ENCODE data around the gene P4HB.

Gene P4HB

GRCh38 chr17:81898029-81898866, 37.9 kb upstream of the P4HB start:
- H3K4me3 ChIP-seq (ENCODE audit: low read depth, low read length): no peak overlapping the region
- H3K27ac ChIP-seq (ENCODE audit: extremely low read depth, low read depth, low read length): peak overlapping the region; percentile 28; the same call in 1 of the 2 replicates
- 0 out of 2 replicates have a peak, but pooled peaks cover 4% of the 10 kb centered on the region for H3K4me1 ChIP-seq (ENCODE audit: control insufficient read depth, insufficient read depth, low read length)
- CTCF ChIA-PET: interaction anchor here (0.6 to 0.9 kb wide), 5 partner anchors 8 to 229 kb away, joined by 3 to 4 read pairs (median 3); no protein-coding TSS in a partner anchor
- POLR2A ChIA-PET: interaction anchor here (0.9 kb wide), 1 partner anchor 129 kb away, joined by 3 read pairs; no protein-coding TSS in a partner anchor
- no peaks in the 10 kb centered on the region for H3K9me3 ChIP-seq (ENCODE audit: control insufficient read depth, insufficient read depth, low read depth, low read length)
- peaks cover 48 to 71% of the 10 kb centered on the region in 2 experiments for H3K36me3 ChIP-seq (ENCODE audit: control insufficient read depth in 2 of 2, insufficient read depth in 1 of 2, low read length in 2 of 2)
- 0 out of 2 replicates have a peak, but pooled peaks have one; percentile 19 for TF ChIP-seq ZFP69B (tag by site-specific recombination; IDR thresholded peaks at IDR 0.05)
- peak; percentile 61; the same call in 1 of the 2 replicates for TF ChIP-seq INSM2 (tag by site-specific recombination; IDR thresholded peaks at IDR 0.05)
- TF ChIP-seq SCRT2 (tag by site-specific recombination; IDR thresholded peaks at IDR 0.05): peak; percentile 24; the same call in 1 of the 2 replicates
- TF ChIP-seq ZNF660 (tag by site-specific recombination; IDR thresholded peaks at IDR 0.05): 0 out of 2 replicates have a peak, but pooled peaks have one; percentile 64
- TF ChIP-seq ZBTB26 (tag by site-specific recombination; optimal IDR thresholded peaks at IDR 0.05): no peak
- TF ChIP-seq ZNF350 (tag by site-specific recombination; IDR thresholded peaks at IDR 0.05): no peak
- peak; percentile 53 for TF ChIP-seq ZFHX2 (tag by site-specific recombination; conservative IDR thresholded peaks at IDR 0.05)
- TF ChIP-seq BCL11A (tag by site-specific recombination; IDR thresholded peaks at IDR 0.05; ENCODE audit: low read depth): 0 out of 2 replicates have a peak, but pooled peaks have one; percentile 34
- TF ChIP-seq, protein P1, sequence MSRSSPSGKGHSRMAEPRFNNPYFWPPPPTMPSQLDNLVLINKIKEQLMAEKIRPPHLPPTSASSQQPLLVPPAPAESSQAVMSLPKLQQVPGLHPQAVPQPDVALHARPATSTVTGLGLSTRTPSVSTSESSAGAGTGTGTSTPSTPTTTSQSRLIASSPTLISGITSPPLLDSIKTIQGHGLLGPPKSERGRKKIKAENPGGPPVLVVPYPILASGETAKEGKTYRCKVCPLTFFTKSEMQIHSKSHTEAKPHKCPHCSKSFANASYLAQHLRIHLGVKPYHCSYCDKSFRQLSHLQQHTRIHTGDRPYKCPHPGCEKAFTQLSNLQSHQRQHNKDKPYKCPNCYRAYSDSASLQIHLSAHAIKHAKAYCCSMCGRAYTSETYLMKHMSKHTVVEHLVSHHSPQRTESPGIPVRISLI (tag by site-specific recombination; IDR thresholded peaks at IDR 0.05): peak; percentile 80
- TF ChIP-seq ZSCAN16 (tag by site-specific recombination; IDR thresholded peaks at IDR 0.05): 0 out of 2 replicates have a peak, but pooled peaks have one; percentile 67
- TF ChIP-seq ZNF600 (tag by site-specific recombination; IDR thresholded peaks at IDR 0.05): peak; percentile 76; the same call in 1 of the 2 replicates
- no peak for TF ChIP-seq ZNF548 (tag by site-specific recombination; IDR thresholded peaks at IDR 0.05)
- TF ChIP-seq KLF10 (tag by site-specific recombination; IDR thresholded peaks at IDR 0.05): no peak
- TF ChIP-seq PRDM6 (tag by site-specific recombination; IDR thresholded peaks at IDR 0.05): peak; percentile 65; the same call in 1 of the 2 replicates
- peak; percentile 39; the same call in 1 of the 2 replicates for TF ChIP-seq KLF8 (tag by site-specific recombination; IDR thresholded peaks at IDR 0.05)
- TF ChIP-seq ZBTB44 (tag by site-specific recombination; IDR thresholded peaks at IDR 0.05): peak; percentile 93
- TF ChIP-seq ZNF473 (tag by site-specific recombination; IDR thresholded peaks at IDR 0.05): no peak
- peak; percentile 90 for TF ChIP-seq ZNF184 (tag by site-specific recombination; IDR thresholded peaks at IDR 0.05)
- TF ChIP-seq ZNF24 (tag by site-specific recombination; IDR thresholded peaks at IDR 0.05): peak; percentile 85
- TF ChIP-seq, protein P2, sequence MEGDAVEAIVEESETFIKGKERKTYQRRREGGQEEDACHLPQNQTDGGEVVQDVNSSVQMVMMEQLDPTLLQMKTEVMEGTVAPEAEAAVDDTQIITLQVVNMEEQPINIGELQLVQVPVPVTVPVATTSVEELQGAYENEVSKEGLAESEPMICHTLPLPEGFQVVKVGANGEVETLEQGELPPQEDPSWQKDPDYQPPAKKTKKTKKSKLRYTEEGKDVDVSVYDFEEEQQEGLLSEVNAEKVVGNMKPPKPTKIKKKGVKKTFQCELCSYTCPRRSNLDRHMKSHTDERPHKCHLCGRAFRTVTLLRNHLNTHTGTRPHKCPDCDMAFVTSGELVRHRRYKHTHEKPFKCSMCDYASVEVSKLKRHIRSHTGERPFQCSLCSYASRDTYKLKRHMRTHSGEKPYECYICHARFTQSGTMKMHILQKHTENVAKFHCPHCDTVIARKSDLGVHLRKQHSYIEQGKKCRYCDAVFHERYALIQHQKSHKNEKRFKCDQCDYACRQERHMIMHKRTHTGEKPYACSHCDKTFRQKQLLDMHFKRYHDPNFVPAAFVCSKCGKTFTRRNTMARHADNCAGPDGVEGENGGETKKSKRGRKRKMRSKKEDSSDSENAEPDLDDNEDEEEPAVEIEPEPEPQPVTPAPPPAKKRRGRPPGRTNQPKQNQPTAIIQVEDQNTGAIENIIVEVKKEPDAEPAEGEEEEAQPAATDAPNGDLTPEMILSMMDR (tag by site-specific recombination; IDR thresholded peaks at IDR 0.05): no peak
- 0 out of 2 replicates have a peak, but pooled peaks have one; percentile 60 for TF ChIP-seq HIC1 (tag by site-specific recombination; IDR thresholded peaks at IDR 0.05)
- TF ChIP-seq, protein P3, sequence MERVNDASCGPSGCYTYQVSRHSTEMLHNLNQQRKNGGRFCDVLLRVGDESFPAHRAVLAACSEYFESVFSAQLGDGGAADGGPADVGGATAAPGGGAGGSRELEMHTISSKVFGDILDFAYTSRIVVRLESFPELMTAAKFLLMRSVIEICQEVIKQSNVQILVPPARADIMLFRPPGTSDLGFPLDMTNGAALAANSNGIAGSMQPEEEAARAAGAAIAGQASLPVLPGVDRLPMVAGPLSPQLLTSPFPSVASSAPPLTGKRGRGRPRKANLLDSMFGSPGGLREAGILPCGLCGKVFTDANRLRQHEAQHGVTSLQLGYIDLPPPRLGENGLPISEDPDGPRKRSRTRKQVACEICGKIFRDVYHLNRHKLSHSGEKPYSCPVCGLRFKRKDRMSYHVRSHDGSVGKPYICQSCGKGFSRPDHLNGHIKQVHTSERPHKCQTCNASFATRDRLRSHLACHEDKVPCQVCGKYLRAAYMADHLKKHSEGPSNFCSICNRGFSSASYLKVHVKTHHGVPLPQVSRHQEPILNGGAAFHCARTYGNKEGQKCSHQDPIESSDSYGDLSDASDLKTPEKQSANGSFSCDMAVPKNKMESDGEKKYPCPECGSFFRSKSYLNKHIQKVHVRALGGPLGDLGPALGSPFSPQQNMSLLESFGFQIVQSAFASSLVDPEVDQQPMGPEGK (tag by site-specific recombination; IDR thresholded peaks at IDR 0.05): 0 out of 2 replicates have a peak, but pooled peaks have one; percentile 31

Data from HEK293 (cell line).